ENCODE data around the gene ADRA1B.

Gene ADRA1B

GRCh38 chr5:159901772-159902171 is 14.5 kb upstream of the ADRA1B start:
- H3K36me3 ChIP-seq (ENCODE audit: control insufficient read depth in 2 of 2, insufficient read depth in 2 of 2, low read length in 2 of 2), result no peaks in the 10 kb centered on the region
- H3K9ac ChIP-seq (ENCODE audit: low read length in 2 of 2), result no peak overlapping the region
- no peaks in the 10 kb centered on the region for H3K27me3 ChIP-seq (ENCODE audit: control insufficient read depth in 1 of 2, insufficient read depth in 2 of 2, low read length in 2 of 2)
- H3K9me3 ChIP-seq (ENCODE audit: control insufficient read depth in 2 of 2, low read length in 2 of 2), result no peaks in the 10 kb centered on the region
- no peak overlapping the region for H3K27ac ChIP-seq (ENCODE audit: low read length)
- H3K4me3 ChIP-seq (ENCODE audit: low read length in 2 of 2), result no peak overlapping the region
- no peaks in the 10 kb centered on the region for H3K4me1 ChIP-seq (ENCODE audit: control insufficient read depth, insufficient read depth, low read length)

GRCh38 chr5:159902444-159903121 is 13.7 kb upstream of the ADRA1B start:
- no peaks in the 10 kb centered on the region for H3K36me3 ChIP-seq (ENCODE audit: control insufficient read depth in 2 of 2, insufficient read depth in 2 of 2, low read length in 2 of 2)
- H3K9ac ChIP-seq (ENCODE audit: low read length in 2 of 2), result no peak overlapping the region
- H3K4me3 ChIP-seq (ENCODE audit: low read length in 2 of 2), result no peak overlapping the region
- H3K27me3 ChIP-seq (ENCODE audit: control insufficient read depth in 1 of 2, insufficient read depth in 2 of 2, low read length in 2 of 2), result no peaks in the 10 kb centered on the region
- no peak overlapping the region for H3K27ac ChIP-seq (ENCODE audit: low read length)
- H3K9me3 ChIP-seq (ENCODE audit: control insufficient read depth in 2 of 2, low read length in 2 of 2), result no peaks in the 10 kb centered on the region
- no peaks in the 10 kb centered on the region for H3K4me1 ChIP-seq (ENCODE audit: control insufficient read depth, insufficient read depth, low read length)

- Histone ChIP-seq H3K27ac (ENCODE audit: low read length) (no peak overlapping the region), H3K27me3 (ENCODE audit: control insufficient read depth in 1 of 2, insufficient read depth in 2 of 2, low read length in 2 of 2) (no peaks in the 10 kb centered on the region), H3K9me3 (ENCODE audit: control insufficient read depth in 2 of 2, low read length in 2 of 2) (no peaks in the 10 kb centered on the region), H3K4me3 (ENCODE audit: low read length in 2 of 2) (no peak overlapping the region), H3K4me1 (ENCODE audit: control insufficient read depth, insufficient read depth, low read length) (no peaks in the 10 kb centered on the region), H3K9ac (ENCODE audit: low read length in 2 of 2) (no peak overlapping the region), H3K36me3 (ENCODE audit: control insufficient read depth in 2 of 2, insufficient read depth in 2 of 2, low read length in 2 of 2) (no peaks in the 10 kb centered on the region)
Observed at GRCh38 chr5:159903131-159903530, 13.2 kb upstream of the ADRA1B start.

- H3K36me3 ChIP-seq (ENCODE audit: control insufficient read depth in 2 of 2, insufficient read depth in 2 of 2, low read length in 2 of 2), result no peaks in the 10 kb centered on the region
- no peak overlapping the region for H3K9ac ChIP-seq (ENCODE audit: low read length in 2 of 2)
- no peak overlapping the region for H3K27ac ChIP-seq (ENCODE audit: low read length)
- H3K4me1 ChIP-seq (ENCODE audit: control insufficient read depth, insufficient read depth, low read length), result no peaks in the 10 kb centered on the region
- H3K9me3 ChIP-seq (ENCODE audit: control insufficient read depth in 2 of 2, low read length in 2 of 2), result no peaks in the 10 kb centered on the region
- no peaks in the 10 kb centered on the region for H3K27me3 ChIP-seq (ENCODE audit: control insufficient read depth in 1 of 2, insufficient read depth in 2 of 2, low read length in 2 of 2)
- H3K4me3 ChIP-seq (ENCODE audit: low read length in 2 of 2), result no peak overlapping the region
Observed at GRCh38 chr5:159904874-159905273, 11.4 kb upstream of the ADRA1B start.

- Histone ChIP-seq H3K9ac (ENCODE audit: low read length in 2 of 2) (no peak overlapping the region), H3K27me3 (ENCODE audit: control insufficient read depth in 1 of 2, insufficient read depth in 2 of 2, low read length in 2 of 2) (no peaks in the 10 kb centered on the region), H3K4me3 (ENCODE audit: low read length in 2 of 2) (no peak overlapping the region), H3K4me1 (ENCODE audit: control insufficient read depth, insufficient read depth, low read length) (no peaks in the 10 kb centered on the region), H3K27ac (ENCODE audit: low read length) (no peak overlapping the region), H3K9me3 (ENCODE audit: control insufficient read depth in 2 of 2, low read length in 2 of 2) (no peaks in the 10 kb centered on the region), H3K36me3 (ENCODE audit: control insufficient read depth in 2 of 2, insufficient read depth in 2 of 2, low read length in 2 of 2) (no peaks in the 10 kb centered on the region)
Observed at GRCh38 chr5:159905496-159905895, 10.8 kb upstream of the ADRA1B start.

- Histone ChIP-seq H3K27me3 (ENCODE audit: control insufficient read depth in 1 of 2, insufficient read depth in 2 of 2, low read length in 2 of 2) (no peaks in the 10 kb centered on the region), H3K4me3 (ENCODE audit: low read length in 2 of 2) (no peak overlapping the region), H3K9ac (ENCODE audit: low read length in 2 of 2) (no peak overlapping the region), H3K9me3 (ENCODE audit: control insufficient read depth in 2 of 2, low read length in 2 of 2) (no peaks in the 10 kb centered on the region), H3K36me3 (ENCODE audit: control insufficient read depth in 2 of 2, insufficient read depth in 2 of 2, low read length in 2 of 2) (no peaks in the 10 kb centered on the region), H3K27ac (ENCODE audit: low read length) (no peak overlapping the region), H3K4me1 (ENCODE audit: control insufficient read depth, insufficient read depth, low read length) (no peaks in the 10 kb centered on the region)
Observed at GRCh38 chr5:159906463-159906862, 9.8 kb upstream of the ADRA1B start.

- Histone ChIP-seq H3K4me3 (ENCODE audit: low read length in 2 of 2) (no peak overlapping the region), H3K9ac (ENCODE audit: low read length in 2 of 2) (no peak overlapping the region), H3K36me3 (ENCODE audit: control insufficient read depth in 2 of 2, insufficient read depth in 2 of 2, low read length in 2 of 2) (no peaks in the 10 kb centered on the region), H3K27ac (ENCODE audit: low read length) (no peak overlapping the region), H3K27me3 (ENCODE audit: control insufficient read depth in 1 of 2, insufficient read depth in 2 of 2, low read length in 2 of 2) (no peaks in the 10 kb centered on the region), H3K9me3 (ENCODE audit: control insufficient read depth in 2 of 2, low read length in 2 of 2) (no peaks in the 10 kb centered on the region), H3K4me1 (ENCODE audit: control insufficient read depth, insufficient read depth, low read length) (peaks cover 1% of the 10 kb centered on the region)
Observed at GRCh38 chr5:159906943-159907342, 9.3 kb upstream of the ADRA1B start.

- Histone ChIP-seq H3K9ac (ENCODE audit: low read length in 2 of 2) (no peak overlapping the region), H3K36me3 (ENCODE audit: control insufficient read depth in 2 of 2, insufficient read depth in 2 of 2, low read length in 2 of 2) (no peaks in the 10 kb centered on the region), H3K4me1 (ENCODE audit: control insufficient read depth, insufficient read depth, low read length) (peaks cover 9% of the 10 kb centered on the region), H3K27me3 (ENCODE audit: control insufficient read depth in 1 of 2, insufficient read depth in 2 of 2, low read length in 2 of 2) (no peaks in the 10 kb centered on the region), H3K9me3 (ENCODE audit: control insufficient read depth in 2 of 2, low read length in 2 of 2) (no peaks in the 10 kb centered on the region), H3K27ac (ENCODE audit: low read length) (no peak overlapping the region), H3K4me3 (ENCODE audit: low read length in 2 of 2) (no peak overlapping the region)
Observed at GRCh38 chr5:159907689-159908590, 8.3 kb upstream of the ADRA1B start.

GRCh38 chr5:159908591-159908940 is 7.7 kb upstream of the ADRA1B start:
- Histone ChIP-seq H3K36me3 (ENCODE audit: control insufficient read depth in 2 of 2, insufficient read depth in 2 of 2, low read length in 2 of 2) (no peaks in the 10 kb centered on the region), H3K9ac (ENCODE audit: low read length in 2 of 2) (no peak overlapping the region), H3K9me3 (ENCODE audit: control insufficient read depth in 2 of 2, low read length in 2 of 2) (no peaks in the 10 kb centered on the region), H3K4me1 (ENCODE audit: control insufficient read depth, insufficient read depth, low read length) (peaks cover 12% of the 10 kb centered on the region), H3K4me3 (ENCODE audit: low read length in 2 of 2) (no peak overlapping the region), H3K27ac (ENCODE audit: low read length) (no peak overlapping the region), H3K27me3 (ENCODE audit: control insufficient read depth in 1 of 2, insufficient read depth in 2 of 2, low read length in 2 of 2) (no peaks in the 10 kb centered on the region)

GRCh38 chr5:159909126-159909525 is 7.2 kb upstream of the ADRA1B start:
- Histone ChIP-seq H3K27ac (ENCODE audit: low read length) (no peak overlapping the region), H3K9ac (ENCODE audit: low read length in 2 of 2) (no peak overlapping the region), H3K4me3 (ENCODE audit: low read length in 2 of 2) (no peak overlapping the region), H3K27me3 (ENCODE audit: control insufficient read depth in 1 of 2, insufficient read depth in 2 of 2, low read length in 2 of 2) (peaks cover 0 to 2% of the 10 kb centered on the region in 2 donors), H3K36me3 (ENCODE audit: control insufficient read depth in 2 of 2, insufficient read depth in 2 of 2, low read length in 2 of 2) (no peaks in the 10 kb centered on the region), H3K4me1 (ENCODE audit: control insufficient read depth, insufficient read depth, low read length) (peaks cover 12% of the 10 kb centered on the region), H3K9me3 (ENCODE audit: control insufficient read depth in 2 of 2, low read length in 2 of 2) (no peaks in the 10 kb centered on the region)

All from stomach smooth muscle (tissue), 2 donors.